IMR-90 (cell line): ENCODE results near the gene CFDP1. TPM values are rescaled to one million over a fixed set of nuclear protein-coding genes. Genes with fewer than 3 reads are reported as not detected.

Experiments used
- ATAC-seq: fragments of 200-7000 bp; cut with Tn5 transposase; 2 replicates; pipeline ENCODE4 v1.9.1; 2020; ENCODE audit warnings: low read depth, mild to moderate bottlenecking, moderate library complexity
- BruUV-seq: library from RNA; stranded (reverse); fragments of 400-500 nt; replicated peaks from 2 replicates; lab custom pipeline; 2021; lab: Mats Ljungman, UMichigan
- CTCF ChIA-PET: fragments of 300-600 bp; formaldehyde crosslinking; extraction: SDS; loops from one replicate; lab custom pipeline; 2021; ENCODE audit warnings: antibody characterized with exemption; lab: Yijun Ruan, JAX
- POLR2A ChIA-PET: fragments of 300-600 bp; sonication (Branson Sonifier 250); formaldehyde crosslinking; loops from one replicate; lab custom pipeline; 2022; ENCODE audit warnings: antibody characterized with exemption; ENCODE audit not compliant: unreplicated experiment; lab: Charles Lee
- DNase-seq: peaks from one replicate; pipeline ENCODE4 v3.0.0; 2013
- H2AFZ ChIP-seq: replicated peaks from 2 replicates; pipeline ENCODE3; 2013; ENCODE audit warnings: low read length, mild to moderate bottlenecking; ENCODE audit not compliant: poor library complexity
- H2AK5ac ChIP-seq: 2 replicates; pipeline ENCODE4 v1.6.1; 2013; ENCODE audit warnings: low read depth, low read length, inconsistent platforms
- H2AK9ac ChIP-seq: replicated peaks from 2 replicates; pipeline ENCODE3; 2013; ENCODE audit warnings: mild to moderate bottlenecking, low read depth, low read length, moderate library complexity; ENCODE audit not compliant: poor library complexity
- H2BK120ac ChIP-seq: 2 replicates; pipeline ENCODE4 v1.6.1; 2013; ENCODE audit warnings: low read depth, low read length, inconsistent platforms
- H2BK15ac ChIP-seq: 3 replicates; pipeline ENCODE4 v1.6.1; 2013; ENCODE audit warnings: low read depth, low read length, inconsistent platforms
- H2BK20ac ChIP-seq: 2 replicates; pipeline ENCODE4 v1.6.1; 2013; ENCODE audit warnings: low read depth, mild to moderate bottlenecking, inconsistent platforms, low read length, moderate library complexity
- H2BK5ac ChIP-seq: 2 replicates; pipeline ENCODE4 v1.6.1; 2013; ENCODE audit warnings: mild to moderate bottlenecking, low read depth, low read length, inconsistent platforms; ENCODE audit not compliant: poor library complexity, severe bottlenecking
- H3K14ac ChIP-seq: replicated peaks from 2 replicates; pipeline ENCODE4 v1.6.1; 2013; ENCODE audit warnings: low read depth, low read length, inconsistent platforms
- H3K18ac ChIP-seq: 2 replicates; pipeline ENCODE4 v1.6.1; 2013; ENCODE audit warnings: low read depth, low read length, control low read depth
- H3K23ac ChIP-seq: 2 replicates; pipeline ENCODE4 v1.6.1; 2013; ENCODE audit warnings: low read depth, low read length, inconsistent platforms
- H3K27ac ChIP-seq: 2 replicates; pipeline ENCODE4 v1.5.1; 2013; ENCODE audit warnings: mild to moderate bottlenecking, control low read depth, low read length; ENCODE audit not compliant: insufficient read depth
- H3K27me3 ChIP-seq: 2 replicates; pipeline ENCODE4 v1.6.1; 2013; ENCODE audit warnings: low read length; ENCODE audit not compliant: control insufficient read depth, insufficient read depth
- H3K36me3 ChIP-seq: 2 replicates; pipeline ENCODE4 v1.6.1; 2013; ENCODE audit warnings: low read length, mixed read lengths; ENCODE audit not compliant: control insufficient read depth, insufficient read depth
- H3K4ac ChIP-seq: 2 replicates; pipeline ENCODE4 v1.6.1; 2013; ENCODE audit warnings: low read depth, low read length, inconsistent platforms
- H3K4me1 ChIP-seq: 2 replicates; pipeline ENCODE4 v1.6.1; 2013; ENCODE audit warnings: low read length, mixed read lengths; ENCODE audit not compliant: control insufficient read depth, insufficient read depth
- H3K4me2 ChIP-seq: 2 replicates; pipeline ENCODE4 v1.6.1; 2013; ENCODE audit warnings: low read depth, mild to moderate bottlenecking, control low read depth, low read length, moderate library complexity
- H3K4me3 ChIP-seq: 2 replicates; pipeline ENCODE4 v1.5.1; 2013; ENCODE audit warnings: low read depth, mild to moderate bottlenecking, control low read depth, low read length, moderate library complexity; ENCODE audit not compliant: insufficient read depth
- H3K56ac ChIP-seq: 2 replicates; pipeline ENCODE4 v1.6.1; 2013; ENCODE audit warnings: low read length, inconsistent platforms; ENCODE audit not compliant: insufficient read depth; ENCODE audit errors: extremely low read depth
- H3K79me1 ChIP-seq, 2 experiments: 2 replicates each; pipeline ENCODE4 v1.6.1; 2013; ENCODE audit warnings: low read length in 2 of 2, inconsistent platforms in 1 of 2, low read depth in 1 of 2
- H3K9ac ChIP-seq: 2 replicates; pipeline ENCODE4 v1.6.1; 2013; ENCODE audit warnings: low read depth, low read length, control low read depth
- H3K9me1 ChIP-seq: 2 replicates; pipeline ENCODE4 v1.6.1; 2013; ENCODE audit warnings: low read length, inconsistent platforms; ENCODE audit not compliant: insufficient read depth
- H3K9me3 ChIP-seq: 2 replicates; pipeline ENCODE4 v1.6.1; 2013; ENCODE audit warnings: low read length; ENCODE audit not compliant: control insufficient read depth, insufficient read depth
- H4K20me1 ChIP-seq: 2 replicates; pipeline ENCODE4 v1.6.1; 2013; ENCODE audit warnings: low read length, inconsistent platforms; ENCODE audit not compliant: insufficient read depth
- H4K5ac ChIP-seq: 2 replicates; pipeline ENCODE4 v1.6.1; 2013; ENCODE audit warnings: mild to moderate bottlenecking, low read depth, low read length, control low read depth
- H4K8ac ChIP-seq, 2 experiments: 2 replicates each; pipeline ENCODE4 v1.6.1; 2013; ENCODE audit warnings: low read depth in 2 of 2, low read length in 2 of 2, control low read depth in 1 of 2, inconsistent platforms in 1 of 2
- H4K91ac ChIP-seq: 2 replicates; pipeline ENCODE4 v1.6.1; 2013; ENCODE audit warnings: low read depth, low read length, inconsistent platforms; ENCODE audit not compliant: insufficient read depth
- CEBPB ChIP-seq: IDR thresholded peaks from 2 replicates; pipeline ENCODE4 v1.6.1; 2012; ENCODE audit warnings: low read depth, low read length, improper control_type of control experiment
- MAFK ChIP-seq: IDR thresholded peaks from 2 replicates; pipeline ENCODE4 v1.6.1; 2012; ENCODE audit warnings: low read depth, low read length, improper control_type of control experiment
- MAZ ChIP-seq: IDR thresholded peaks from 2 replicates; pipeline ENCODE4 v1.6.1; 2012; ENCODE audit warnings: low read depth, mild to moderate bottlenecking, low read length, improper control_type of control experiment, moderate library complexity, borderline replicate concordance
- MXI1 ChIP-seq: IDR thresholded peaks from 2 replicates; pipeline ENCODE4 v1.6.1; 2012; ENCODE audit warnings: low read depth, mild to moderate bottlenecking, low read length, moderate library complexity, borderline replicate concordance
- NFE2L2 ChIP-seq: fragments of 150-350 bp; IDR thresholded peaks from 2 replicates; pipeline ENCODE4 v1.6.1; 2016; ENCODE audit warnings: low read depth, mild to moderate bottlenecking, low read length
- RAD21 ChIP-seq: IDR thresholded peaks from 2 replicates; pipeline ENCODE4 v1.6.1; 2012; ENCODE audit warnings: low read length, improper control_type of control experiment
- RCOR1 ChIP-seq: IDR thresholded peaks from 2 replicates; pipeline ENCODE4 v1.6.1; 2012; ENCODE audit warnings: mild to moderate bottlenecking, low read length, improper control_type of control experiment; ENCODE audit not compliant: insufficient replicate concordance
- RFX5 ChIP-seq: IDR thresholded peaks from 2 replicates; pipeline ENCODE4 v1.8.0; 2012; ENCODE audit warnings: low read depth, mild to moderate bottlenecking, low read length, moderate library complexity
- WGBS, 2 experiments: methylation state at CpG; one replicate each; pipeline versions ENCODE4 v1.1.5 to v1.1.7; 2013; ENCODE audit warnings: missing lambda C conversion rate in 2 of 2; ENCODE audit not compliant: insufficient read length in 1 of 2; ENCODE audit errors: extremely low coverage in 2 of 2; 5-methylcytosine and 5-hydroxymethylcytosine counted together
- dilution Hi-C: fragments of 300-500 bp; cut with HindIII; formaldehyde crosslinking; loops from one replicate; pipeline ENCODE4 v1.14.3; 2018; ENCODE audit warnings: low sequenced_read_pairs; ENCODE audit not compliant: unreplicated experiment
- in situ Hi-C: fragments of 300-500 bp; cut with MboI; formaldehyde crosslinking; loops from 3 replicates; pipeline ENCODE4 v1.14.3; 2019; ENCODE audit warnings: low sequenced_read_pairs, inconsistent platforms, mixed read lengths
- intact Hi-C: fragments of 100-400 bp; cut with micrococcal nuclease; formaldehyde crosslinking; loops from 2 replicates; pipeline ENCODE4 v1.10.0; 2022
- polyA plus RNA-seq, 3 experiments: library from polyadenylated mRNA; depleted of rRNA; stranded (reverse); fragments of >200 nt; gene quantifications; 2 replicates each; pipeline ENCODE4 v1.2.3, GENCODE V29; 2012; ENCODE audit warnings: low replicate concordance in 1 of 3
- total RNA-seq: library from RNA; depleted of rRNA; stranded (reverse); fragments of >200 nt; gene quantifications from 2 replicates; pipeline ENCODE4 v1.2.3, GENCODE V29; 2012
- TF ChIP-seq, protein P1 (sequence below): fragments of 150-350 bp; IDR thresholded peaks from 2 replicates; pipeline ENCODE4 v1.6.1; 2017; ENCODE audit warnings: mild to moderate bottlenecking, antibody characterized with exemption, low read length, low read depth
- TF ChIP-seq, protein P2 (sequence below): conservative IDR thresholded peaks from 2 replicates; pipeline ENCODE4 v1.5.1; 2012; ENCODE audit warnings: mild to moderate bottlenecking, low read depth, low read length, improper control_type of control experiment

Gene CFDP1
- total and polyA plus RNA-seq, 2 of the 4 experiments (the other 2 are of a cell fraction) = 15.6 to 38.7 TPM

DNA sequence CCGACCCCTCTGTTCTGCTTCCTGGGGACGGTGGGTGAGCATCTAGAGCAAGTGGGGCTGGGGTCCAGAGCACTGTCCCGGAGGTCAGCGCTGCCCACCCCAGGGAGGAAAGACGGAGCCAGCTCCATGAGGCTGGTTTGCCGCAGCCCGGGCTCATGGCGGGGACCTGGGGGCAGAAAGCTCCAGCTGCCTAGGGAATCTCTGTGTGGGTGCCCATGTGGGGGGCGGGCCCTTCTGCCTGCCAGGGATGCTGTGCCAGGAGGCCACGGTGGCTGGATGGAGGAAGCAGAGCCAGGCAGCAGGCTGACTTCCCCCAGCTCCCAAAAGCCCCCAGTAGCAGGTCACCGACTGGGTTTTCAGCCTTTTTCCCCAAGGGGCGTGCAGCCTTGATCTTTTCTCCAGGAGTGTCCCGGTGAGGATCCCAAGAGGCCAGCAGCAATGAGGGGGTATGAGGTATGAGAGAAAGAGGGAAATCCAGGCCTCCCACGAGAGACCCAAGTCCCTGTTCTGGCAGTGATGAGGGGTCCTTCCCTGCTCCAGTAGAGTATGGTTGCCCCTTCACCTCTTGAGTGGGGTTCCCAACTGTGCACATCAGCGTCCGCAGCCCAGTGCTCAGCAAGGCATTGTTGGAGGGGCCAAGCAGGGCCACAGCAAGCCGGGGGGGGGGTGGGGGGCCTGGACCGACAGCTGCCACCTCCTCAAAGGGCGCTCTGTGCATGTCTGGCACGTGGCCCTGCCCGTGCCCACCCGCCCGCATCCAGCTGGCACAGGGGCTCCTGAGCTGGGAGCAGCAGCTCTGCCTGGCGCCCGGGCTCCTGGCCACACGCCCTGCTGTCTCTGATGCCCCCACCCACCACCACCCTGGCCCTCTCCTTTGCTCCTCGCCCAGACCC lies 166.3 kb downstream of the CFDP1 start:
- Histone ChIP-seq H2AK5ac (peak overlapping the region; percentile 95), H3K4ac (peak overlapping the region; percentile 97), H3K27ac (no peak overlapping the region; the same call in 1 of the 2 replicates), H3K36me3 (peaks cover 3% of the 10 kb centered on the region; the same call in 1 of the 2 replicates), H4K5ac (no peak overlapping the region), H4K91ac (peak overlapping the region; percentile 69), H3K23ac (peak overlapping the region; percentile 83), H3K79me1 (peaks cover 5 to 44% of the 10 kb centered on the region in 2 experiments; a peak in 3 of 4 replicates), H3K9ac (no peak overlapping the region), H3K9me3 (no peaks in the 10 kb centered on the region), H3K27me3 (no peaks in the 10 kb centered on the region), H3K4me2 (peak overlapping the region; percentile 62; the same call in 1 of the 2 replicates), H3K9me1 (peaks cover 29% of the 10 kb centered on the region), H4K20me1 (peaks cover 31% of the 10 kb centered on the region), H3K4me3 (no peak overlapping the region), H2BK5ac (no peak overlapping the region), H4K8ac (peak overlapping the region; percentile 96; a peak in 2 of 4 replicates), H2AFZ (peak overlapping the region; percentile 97), H3K4me1 (peaks cover 37% of the 10 kb centered on the region), H3K56ac (no peak overlapping the region), H3K14ac (no peak overlapping the region), H2AK9ac (peak overlapping the region; percentile 99), H2BK20ac (peak overlapping the region; percentile 54; the same call in 1 of the 2 replicates), H2BK120ac (peak overlapping the region; percentile 85; the same call in 1 of the 2 replicates), H2BK15ac (peak overlapping the region; percentile 97; the same call in 1 of the 3 replicates), H3K18ac (no peak overlapping the region)
- intact Hi-C loops = no loop called here
- DNase-seq = no peak
- CTCF ChIA-PET = interaction anchor here (0.6 kb wide), 1 partner anchor 102 kb away, joined by 3 read pairs; no protein-coding TSS in a partner anchor
- dilution Hi-C loops = no loop called here
- WGBS, 2 experiments = 63% methylated on average over 4 of the region's 27 CpGs; no CpG with 5 or more reads in 1 of the 2 experiments
- BruUV-seq = no TSS peak
- in situ Hi-C loops = no loop called here
- POLR2A ChIA-PET = no interaction called here
- ATAC-seq = no peak
- TF ChIP-seq RAD21 (no peak), RCOR1 (no peak), NFE2L2 (no peak), CEBPB (no peak), MAFK (no peak), MAZ (no peak), MXI1 (no peak), RFX5 (no peak)
- TF ChIP-seq, protein P1, sequence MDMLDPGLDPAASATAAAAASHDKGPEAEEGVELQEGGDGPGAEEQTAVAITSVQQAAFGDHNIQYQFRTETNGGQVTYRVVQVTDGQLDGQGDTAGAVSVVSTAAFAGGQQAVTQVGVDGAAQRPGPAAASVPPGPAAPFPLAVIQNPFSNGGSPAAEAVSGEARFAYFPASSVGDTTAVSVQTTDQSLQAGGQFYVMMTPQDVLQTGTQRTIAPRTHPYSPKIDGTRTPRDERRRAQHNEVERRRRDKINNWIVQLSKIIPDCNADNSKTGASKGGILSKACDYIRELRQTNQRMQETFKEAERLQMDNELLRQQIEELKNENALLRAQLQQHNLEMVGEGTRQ = no peak
- TF ChIP-seq, protein P2, sequence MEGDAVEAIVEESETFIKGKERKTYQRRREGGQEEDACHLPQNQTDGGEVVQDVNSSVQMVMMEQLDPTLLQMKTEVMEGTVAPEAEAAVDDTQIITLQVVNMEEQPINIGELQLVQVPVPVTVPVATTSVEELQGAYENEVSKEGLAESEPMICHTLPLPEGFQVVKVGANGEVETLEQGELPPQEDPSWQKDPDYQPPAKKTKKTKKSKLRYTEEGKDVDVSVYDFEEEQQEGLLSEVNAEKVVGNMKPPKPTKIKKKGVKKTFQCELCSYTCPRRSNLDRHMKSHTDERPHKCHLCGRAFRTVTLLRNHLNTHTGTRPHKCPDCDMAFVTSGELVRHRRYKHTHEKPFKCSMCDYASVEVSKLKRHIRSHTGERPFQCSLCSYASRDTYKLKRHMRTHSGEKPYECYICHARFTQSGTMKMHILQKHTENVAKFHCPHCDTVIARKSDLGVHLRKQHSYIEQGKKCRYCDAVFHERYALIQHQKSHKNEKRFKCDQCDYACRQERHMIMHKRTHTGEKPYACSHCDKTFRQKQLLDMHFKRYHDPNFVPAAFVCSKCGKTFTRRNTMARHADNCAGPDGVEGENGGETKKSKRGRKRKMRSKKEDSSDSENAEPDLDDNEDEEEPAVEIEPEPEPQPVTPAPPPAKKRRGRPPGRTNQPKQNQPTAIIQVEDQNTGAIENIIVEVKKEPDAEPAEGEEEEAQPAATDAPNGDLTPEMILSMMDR = no peak
